Mesenchymal stem cell (in vitro differentiated cells and primary cell): ENCODE measurements around the gene FAM131A.

Experiments used
- DNase-seq: peaks from one replicate; pipeline ENCODE4 v3.0.0-alpha.2; 2013
- H2AFZ ChIP-seq: one replicate; pipeline ENCODE4 v1.6.1; 2013; ENCODE audit warnings: low read depth, mild to moderate bottlenecking, control low read depth, inconsistent platforms, low read length, moderate library complexity
- H2AK5ac ChIP-seq: 2 replicates; pipeline ENCODE4 v1.6.1; 2013; ENCODE audit warnings: low read length, moderate library complexity, mild to moderate bottlenecking, inconsistent platforms; ENCODE audit not compliant: severe bottlenecking
- H2BK120ac ChIP-seq: one replicate; pipeline ENCODE4 v1.6.1; 2013; ENCODE audit warnings: low read depth, mild to moderate bottlenecking, inconsistent platforms, low read length, moderate library complexity
- H2BK12ac ChIP-seq, 2 experiments: one replicate each; pipeline ENCODE4 v1.6.1; 2013; ENCODE audit warnings: inconsistent platforms in 2 of 2, low read length in 2 of 2, mild to moderate bottlenecking in 2 of 2, moderate library complexity in 2 of 2, control low read depth in 1 of 2
- H2BK15ac ChIP-seq: one replicate; pipeline ENCODE4 v1.6.1; 2013; ENCODE audit warnings: mild to moderate bottlenecking, low read depth, inconsistent platforms; ENCODE audit not compliant: poor library complexity, severe bottlenecking
- H2BK5ac ChIP-seq: 2 replicates; pipeline ENCODE4 v1.6.1; 2013; ENCODE audit warnings: low read depth, mild to moderate bottlenecking, low read length, control low read depth, inconsistent platforms; ENCODE audit not compliant: poor library complexity, severe bottlenecking
- H3K14ac ChIP-seq, 2 experiments: one replicate each; pipeline ENCODE4 v1.6.1; 2013; ENCODE audit warnings: inconsistent platforms in 2 of 2, low read length in 2 of 2, control low read depth in 1 of 2, mild to moderate bottlenecking in 1 of 2, moderate library complexity in 1 of 2
- H3K18ac ChIP-seq, 2 experiments: one replicate each; pipeline ENCODE4 v1.6.1; 2013; ENCODE audit warnings: inconsistent platforms in 2 of 2, low read length in 2 of 2, control low read depth in 1 of 2, low read depth in 1 of 2, mild to moderate bottlenecking in 1 of 2
- H3K23ac ChIP-seq, 2 experiments: one replicate each; pipeline ENCODE4 v1.6.1; 2013; ENCODE audit warnings: inconsistent platforms in 2 of 2, low read length in 2 of 2, mild to moderate bottlenecking in 2 of 2, moderate library complexity in 2 of 2, control low read depth in 1 of 2
- H3K27ac ChIP-seq: 2 replicates; pipeline ENCODE4 v1.5.1; 2013; ENCODE audit warnings: mild to moderate bottlenecking, moderate library complexity, low read length, control low read depth, inconsistent platforms; ENCODE audit not compliant: poor library complexity, severe bottlenecking
- H3K27me3 ChIP-seq, 2 experiments: 2 replicates each; pipeline versions ENCODE4 v1.6.1 to v1.7.0; 2013; ENCODE audit warnings: low read length in 2 of 2, mild to moderate bottlenecking in 2 of 2, moderate library complexity in 2 of 2, control low read depth in 1 of 2, inconsistent platforms in 1 of 2; ENCODE audit not compliant: control insufficient read depth in 1 of 2, insufficient read depth in 1 of 2
- H3K36me3 ChIP-seq, 2 experiments: 2 replicates each; pipeline versions ENCODE4 v1.6.1 to v1.7.0; 2013; ENCODE audit warnings: low read length in 2 of 2, control low read depth in 1 of 2, inconsistent platforms in 1 of 2, low read depth in 1 of 2, mild to moderate bottlenecking in 1 of 2; ENCODE audit not compliant: insufficient read depth in 2 of 2, control insufficient read depth in 1 of 2
- H3K4ac ChIP-seq, 2 experiments: one replicate each; pipeline ENCODE4 v1.6.1; 2013; ENCODE audit warnings: inconsistent platforms in 2 of 2, low read length in 2 of 2, mild to moderate bottlenecking in 2 of 2, moderate library complexity in 2 of 2, control low read depth in 1 of 2, low read depth in 1 of 2
- H3K4me1 ChIP-seq: 2 replicates; pipeline ENCODE4 v1.6.1; 2013; ENCODE audit warnings: low read depth, low read length, control low read depth; ENCODE audit not compliant: control insufficient read depth, insufficient read depth
- H3K4me2 ChIP-seq: 2 replicates; pipeline ENCODE4 v1.6.1; 2013; ENCODE audit warnings: low read length, mild to moderate bottlenecking, inconsistent platforms; ENCODE audit not compliant: poor library complexity, severe bottlenecking
- H3K4me3 ChIP-seq, 2 experiments: 2 replicates each; pipeline versions ENCODE4 v1.5.1 to v1.7.0; 2013; ENCODE audit warnings: low read length in 2 of 2, mild to moderate bottlenecking in 2 of 2, control low read depth in 1 of 2, low read depth in 1 of 2; ENCODE audit not compliant: insufficient read depth in 1 of 2
- H3K79me1 ChIP-seq: replicated peaks from 2 replicates; pipeline ENCODE4 v1.6.1; 2013; ENCODE audit warnings: mild to moderate bottlenecking, control low read depth, low read length, inconsistent platforms; ENCODE audit not compliant: poor library complexity, severe bottlenecking
- H3K9ac ChIP-seq: 2 replicates; pipeline ENCODE4 v1.7.0; 2013; ENCODE audit warnings: mild to moderate bottlenecking, low read length, moderate library complexity
- H3K9me3 ChIP-seq: 2 replicates; pipeline ENCODE4 v1.7.0; 2013; ENCODE audit warnings: mild to moderate bottlenecking, low read length; ENCODE audit not compliant: control insufficient read depth
- H4K8ac ChIP-seq: one replicate; pipeline ENCODE4 v1.6.1; 2013; ENCODE audit warnings: inconsistent platforms, mild to moderate bottlenecking, low read length, moderate library complexity
- H4K91ac ChIP-seq: one replicate; pipeline ENCODE4 v1.6.1; 2013; ENCODE audit warnings: mild to moderate bottlenecking, low read length, inconsistent platforms
- WGBS: methylation state at CpG from one replicate; pipeline ENCODE4 v1.1.7; 2013; ENCODE audit warnings: mixed read lengths; 5-methylcytosine and 5-hydroxymethylcytosine counted together

Gene FAM131A

GRCh38 chr3:184328516-184328915 is 8.9 kb upstream of the FAM131A start:
- Histone ChIP-seq H3K27ac (peak overlapping the region; percentile 7), H3K4me1 (peaks cover 14% of the 10 kb centered on the region), H2BK15ac (no peak overlapping the region), H4K8ac (no peak overlapping the region), H3K18ac (no peak overlapping the region), H3K36me3 (peaks cover 82 to 99% of the 10 kb centered on the region in 2 experiments), H3K79me1 (peaks cover 31% of the 10 kb centered on the region), H3K14ac (no peak overlapping the region), H2BK5ac (no peak overlapping the region), H3K9ac (no peak overlapping the region), H2AK5ac (no peak overlapping the region), H3K23ac (no peak overlapping the region), H3K4ac (no peak overlapping the region), H2BK12ac (no peak overlapping the region), H3K4me3 (no peak overlapping the region), H3K9me3 (no peaks in the 10 kb centered on the region), H4K91ac (no peak overlapping the region), H2AFZ (no peak overlapping the region), H3K4me2 (no peak overlapping the region), H3K27me3 (no peaks in the 10 kb centered on the region), H2BK120ac (no peak overlapping the region)
- no peak for DNase-seq
- 64% methylated on average over 3 of the region's 3 CpGs for WGBS

DNA sequence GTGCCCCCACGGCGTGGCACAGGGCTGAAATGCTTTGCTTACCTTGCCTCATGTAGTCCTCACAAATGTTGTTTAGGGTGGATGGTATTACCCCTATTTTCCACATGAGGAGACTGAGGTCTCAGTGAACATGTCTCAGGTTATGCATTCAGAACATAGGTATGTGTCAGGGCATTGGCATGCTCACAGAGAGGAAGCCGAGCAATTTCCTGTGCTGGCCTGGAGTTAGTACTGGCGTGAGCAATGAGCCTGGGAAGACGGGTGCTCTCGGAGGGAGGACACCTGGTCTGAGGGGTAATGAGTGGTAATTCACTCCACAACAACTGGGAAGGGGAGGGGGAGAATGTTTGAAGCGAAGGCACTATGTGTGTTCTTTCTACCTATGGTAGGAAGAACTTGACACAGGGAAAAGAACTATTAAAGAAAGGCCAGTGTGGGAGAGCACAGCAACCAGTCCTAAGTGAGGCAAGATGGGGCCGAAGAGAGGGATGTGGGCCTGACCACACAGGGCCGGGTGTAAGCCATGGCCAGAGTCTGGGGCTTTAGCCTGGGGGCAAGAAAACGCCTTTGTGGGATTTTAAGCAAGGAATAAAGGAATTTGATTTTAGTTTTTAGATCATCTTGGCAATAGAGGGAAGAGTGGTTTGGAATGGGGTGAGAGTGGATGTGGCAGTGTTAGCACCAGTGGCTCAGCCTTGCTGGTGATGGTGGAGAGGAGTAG is 4.9 kb upstream of the FAM131A start:
- Histone ChIP-seq H2BK12ac (peak overlapping the region in 1 of 2 experiments; percentile 57), H2BK15ac (no peak overlapping the region), H3K36me3 (peaks cover 61 to 79% of the 10 kb centered on the region in 2 experiments), H2BK5ac (peak overlapping the region; percentile 39), H3K27ac (peak overlapping the region; percentile 80), H4K91ac (peak overlapping the region; percentile 29), H3K79me1 (peaks cover 12% of the 10 kb centered on the region), H3K27me3 (no peaks in the 10 kb centered on the region), H2AK5ac (peak overlapping the region; percentile 90), H2AFZ (no peak overlapping the region), H3K9me3 (no peaks in the 10 kb centered on the region), H3K9ac (peak overlapping the region; percentile 51), H3K18ac (peak overlapping the region; percentile 11 to 13), H3K4ac (peak overlapping the region in 1 of 2 experiments; percentile 37), H2BK120ac (no peak overlapping the region), H3K23ac (no peak overlapping the region), H3K14ac (no peak overlapping the region), H4K8ac (no peak overlapping the region), H3K4me2 (no peak overlapping the region), H3K4me3 (no peak overlapping the region), H3K4me1 (peaks cover 42% of the 10 kb centered on the region)
- peak; percentile 89 for DNase-seq
- WGBS: 44% methylated on average over 10 of the region's 10 CpGs

GRCh38 chr3:184333190-184333589 is 4.2 kb upstream of the FAM131A start:
- 86% methylated on average over 6 of the region's 6 CpGs for WGBS
- H3K4me2 ChIP-seq: no peak overlapping the region
- no peak for DNase-seq
- no peak overlapping the region for H4K8ac ChIP-seq
- H3K9ac ChIP-seq: peak overlapping the region; percentile 51
- H3K14ac ChIP-seq: no peak overlapping the region
- no peaks in the 10 kb centered on the region for H3K27me3 ChIP-seq
- H2BK120ac ChIP-seq: no peak overlapping the region
- H2AFZ ChIP-seq: no peak overlapping the region
- H3K36me3 ChIP-seq: peaks cover 54 to 72% of the 10 kb centered on the region in 2 experiments
- no peak overlapping the region for H2BK12ac ChIP-seq
- peak overlapping the region; percentile 11 for H2BK5ac ChIP-seq
- H3K9me3 ChIP-seq: no peaks in the 10 kb centered on the region
- H3K4ac ChIP-seq: no peak overlapping the region
- H4K91ac ChIP-seq: no peak overlapping the region
- peaks cover 14% of the 10 kb centered on the region for H3K79me1 ChIP-seq
- H3K27ac ChIP-seq: peak overlapping the region; percentile 80
- peak overlapping the region; percentile 75 for H2AK5ac ChIP-seq
- no peak overlapping the region for H3K4me3 ChIP-seq
- no peak overlapping the region for H3K23ac ChIP-seq
- peaks cover 43% of the 10 kb centered on the region for H3K4me1 ChIP-seq
- H3K18ac ChIP-seq: peak overlapping the region in 1 of 2 experiments; percentile 11
- H2BK15ac ChIP-seq: no peak overlapping the region

GRCh38 chr3:184333700-184334099 is 3.7 kb upstream of the FAM131A start:
- Histone ChIP-seq H2AK5ac (peak overlapping the region; percentile 75), H3K4me3 (no peak overlapping the region), H4K91ac (peak overlapping the region; percentile 56), H3K23ac (no peak overlapping the region), H2AFZ (no peak overlapping the region), H3K27me3 (no peaks in the 10 kb centered on the region), H3K4me2 (no peak overlapping the region), H3K14ac (no peak overlapping the region), H3K9ac (peak overlapping the region; percentile 51), H2BK5ac (no peak overlapping the region), H2BK120ac (no peak overlapping the region), H3K4me1 (peaks cover 48% of the 10 kb centered on the region), H3K4ac (no peak overlapping the region), H3K18ac (no peak overlapping the region), H2BK15ac (no peak overlapping the region), H2BK12ac (no peak overlapping the region), H3K79me1 (peaks cover 15% of the 10 kb centered on the region), H3K27ac (peak overlapping the region; percentile 80), H3K9me3 (no peaks in the 10 kb centered on the region), H4K8ac (no peak overlapping the region), H3K36me3 (peaks cover 52 to 67% of the 10 kb centered on the region in 2 experiments)
- DNase-seq: no peak
- 91% methylated on average over 3 of the region's 3 CpGs for WGBS
